NCI-H524 treated with DMSO at 0.1 percent for 48 hours (cell line): ENCODE data around the gene LRRC23.
"Not testable (repeated sequence)": the region's sequence is repeated elsewhere in the genome, so short reads cannot be mapped to it uniquely, and the experiment has no call there.

Experiments
- DNase-seq: peaks from one replicate; lab custom pipeline; 2025; lab: John Stamatoyannopoulos, UW

LRRC23 gene

GRCh38 chr12:6902448-6902847 lies 2.2 kb upstream of the LRRC23 start:
- no peak for DNase-seq

GRCh38 chr12:6903722-6904121 lies 900 bp upstream of the LRRC23 start:
- DNase-seq: no peak

- DNase-seq: no peak
These were observed 905 bp downstream of the LRRC23 start for GRCh38 chr12:6905414-6906040.

GRCh38 chr12:6908141-6908540 lies 3.5 kb downstream of the LRRC23 start:
- DNase-seq: not testable (repeated sequence)

GRCh38 chr12:6909421-6910145 lies 5.0 kb downstream of the LRRC23 start:
- DNase-seq: no peak

GRCh38 chr12:6912164-6912935 lies 7.7 kb downstream of the LRRC23 start:
- no peak for DNase-seq

- no peak for DNase-seq
These were observed 9.8 kb downstream of the LRRC23 start, which contains the start of gene ENO2 for GRCh38 chr12:6914246-6914946. Gene ENO2 (plus strand): TSS chr12:6914580. CDS start chr12:6915833, 1,253 bp downstream.

- no peak for DNase-seq
These were observed 10.5 kb downstream of the LRRC23 start for GRCh38 chr12:6914947-6915788.

- no peak for DNase-seq
These were observed 11.2 kb downstream of the LRRC23 start for GRCh38 chr12:6915789-6916285.

- no peak for DNase-seq
These were observed 12.0 kb downstream of the LRRC23 start for GRCh38 chr12:6916426-6917200.

GRCh38 chr12:6917491-6918231 lies 13.0 kb downstream of the LRRC23 start:
- no peak for DNase-seq

GRCh38 chr12:6919588-6919987 lies 15.0 kb downstream of the LRRC23 start:
- no peak for DNase-seq

- no peak for DNase-seq
These were observed 16.9 kb downstream of the LRRC23 start for GRCh38 chr12:6921539-6921938.

- no peak for DNase-seq
These were observed 17.6 kb downstream of the LRRC23 start for GRCh38 chr12:6921996-6922946.

GRCh38 chr12:6923003-6923732 lies 18.5 kb downstream of the LRRC23 start:
- DNase-seq: no peak

- DNase-seq: no peak
These were observed 19.2 kb downstream of the LRRC23 start for GRCh38 chr12:6923851-6924250.

- DNase-seq: no peak
These were observed 20.6 kb downstream of the LRRC23 start for GRCh38 chr12:6925239-6925539.
